ENCODE data around the gene BABAM2. TPM values are rescaled to one million over a fixed set of nuclear protein-coding genes. Genes with fewer than 3 reads are reported as not detected.

BABAM2 gene
- total and polyA plus RNA-seq, 2 experiments from 2014 or later: 17.8 to 21.5 TPM

- TF ChIP-seq CTCF (conservative IDR thresholded peaks at IDR 0.05; ENCODE audit: low read depth in 2 of 2) (no peak), ETS1 (IDR thresholded peaks at IDR 0.05) (no peak), EZH2 (IDR thresholded peaks at IDR 0.05; ENCODE audit: low read depth, unreplicated experiment) (no peak), CREB1 (CRISPR knock-in tag; IDR thresholded peaks at IDR 0.05; ENCODE audit: low read depth) (no peak)
Measured at GRCh38 chr2:28282861-28283646, 392.5 kb downstream of the BABAM2 start (continued).

GRCh38 chr2:28283861-28284260, 393.3 kb downstream of the BABAM2 start:
- Histone ChIP-seq H3K4me3 (no peak overlapping the region), H3K36me3 (ENCODE audit: insufficient read depth) (no peaks in the 10 kb centered on the region), H3K4me2 (no peak overlapping the region), H3K27me3 (ENCODE audit: insufficient read depth) (no peaks in the 10 kb centered on the region), H3K4me1 (ENCODE audit: insufficient read depth) (no peaks in the 10 kb centered on the region), H2AFZ (no peak overlapping the region), H3K79me2 (replicated peaks; ENCODE audit: insufficient read depth) (no peaks in the 10 kb centered on the region), H3F3A (replicated peaks; ENCODE audit: low read depth) (no peaks in the 10 kb centered on the region), H3K27ac (ENCODE audit: low read depth) (no peak overlapping the region), H4K20me1 (replicated peaks; ENCODE audit: insufficient read depth) (no peaks in the 10 kb centered on the region), H3K9me2 (ENCODE audit: insufficient read depth) (no peaks in the 10 kb centered on the region)
- no peak for ATAC-seq
- Mint-ChIP-seq H3K4me3 (no peak overlapping the region), H3K9me3 (no peaks in the 10 kb centered on the region), H3K27ac (no peak overlapping the region), H3K36me3 (ENCODE audit: low read depth) (no peaks in the 10 kb centered on the region), H3K27me3 (ENCODE audit: insufficient read depth, low read depth, poor library complexity) (peaks cover 4% of the 10 kb centered on the region), H3K4me1 (peaks cover 5% of the 10 kb centered on the region; the same call in 1 of the 3 replicates)
- DNase-seq (ENCODE audit: low spot score): no peak
- TF ChIP-seq ZNF462 (CRISPR knock-in tag; IDR thresholded peaks at IDR 0.05): no peak
- TF ChIP-seq ZNF114 (CRISPR knock-in tag; IDR thresholded peaks at IDR 0.05): no peak
- no peak for TF ChIP-seq REST (IDR thresholded peaks at IDR 0.05; ENCODE audit: unreplicated experiment)
- no peak for TF ChIP-seq EZH2 (IDR thresholded peaks at IDR 0.05; ENCODE audit: low read depth, unreplicated experiment)
- no peak for TF ChIP-seq STAT1 (IDR thresholded peaks at IDR 0.05; ENCODE audit: unreplicated experiment)
- no peak for TF ChIP-seq POLR2AphosphoS5 (IDR thresholded peaks at IDR 0.05; ENCODE audit: low read depth)
- no peak for TF ChIP-seq ETS1 (IDR thresholded peaks at IDR 0.05)
- TF ChIP-seq ZNF331 (CRISPR knock-in tag; IDR thresholded peaks at IDR 0.05; ENCODE audit: low read depth): no peak
